Upper lobe of right lung (tissue), 1 donor: ENCODE results near the gene RANBP3. TPM values are rescaled to one million over a fixed set of nuclear protein-coding genes. Genes with fewer than 3 reads are reported as not detected.
A peak's percentile ranks its signal among the peaks of the same experiment; 100 is the strongest.

ENCODE experiments used
- ATAC-seq: fragments of 200-7000 bp; cut with Tn5 transposase; one replicate; pipeline ENCODE4 v1.9.1; 2020; ENCODE audit warnings: mild to moderate bottlenecking, moderate library complexity
- DNase-seq: peaks from one replicate; pipeline ENCODE4 v3.0.0-alpha.2; 2020
- H3K27ac ChIP-seq: fragments of 200-600 bp; one replicate; pipeline ENCODE4 v1.8.0; 2022
- H3K27me3 ChIP-seq: fragments of 200-600 bp; one replicate; pipeline ENCODE4 v1.8.0; 2022; ENCODE audit warnings: mild to moderate bottlenecking
- H3K36me3 ChIP-seq: fragments of 200-600 bp; one replicate; pipeline ENCODE4 v1.8.0; 2022
- H3K4me1 ChIP-seq: fragments of 200-600 bp; one replicate; pipeline ENCODE4 v1.8.0; 2022
- H3K4me3 ChIP-seq: fragments of 200-600 bp; one replicate; pipeline ENCODE4 v1.8.0; 2022; ENCODE audit warnings: mild to moderate bottlenecking
- H3K9me3 ChIP-seq: fragments of 200-600 bp; one replicate; pipeline ENCODE4 v1.8.0; 2022
- CTCF ChIP-seq: fragments of 200-600 bp; IDR thresholded peaks from one replicate; pipeline ENCODE4 v1.8.0; 2022; ENCODE audit warnings: antibody characterized with exemption
- intact Hi-C: fragments of 100-400 bp; cut with DNase I; formaldehyde crosslinking; loops from one replicate; pipeline ENCODE4 v1.11.0; 2022
- total RNA-seq: library from RNA; stranded (reverse); fragmentation: NEBNext Ultra II Directional; extraction: Animal tissue kit (Norgen Biotek cat#: 25700); gene quantifications from one replicate; pipeline ENCODE4 v1.2.1, GENCODE V29; 2021
- donor health status: DM: no; HTN: yes; CAD: no; lungs with severe emphysema.

Gene RANBP3
- total RNA-seq, 1 donor from 2014 or later = 65.5 TPM

- no peak for DNase-seq
- intact Hi-C loops = no loop called here
Measured at GRCh38 chr19:5974721-5975387, 3.1 kb downstream of the RANBP3 start.

DNA sequence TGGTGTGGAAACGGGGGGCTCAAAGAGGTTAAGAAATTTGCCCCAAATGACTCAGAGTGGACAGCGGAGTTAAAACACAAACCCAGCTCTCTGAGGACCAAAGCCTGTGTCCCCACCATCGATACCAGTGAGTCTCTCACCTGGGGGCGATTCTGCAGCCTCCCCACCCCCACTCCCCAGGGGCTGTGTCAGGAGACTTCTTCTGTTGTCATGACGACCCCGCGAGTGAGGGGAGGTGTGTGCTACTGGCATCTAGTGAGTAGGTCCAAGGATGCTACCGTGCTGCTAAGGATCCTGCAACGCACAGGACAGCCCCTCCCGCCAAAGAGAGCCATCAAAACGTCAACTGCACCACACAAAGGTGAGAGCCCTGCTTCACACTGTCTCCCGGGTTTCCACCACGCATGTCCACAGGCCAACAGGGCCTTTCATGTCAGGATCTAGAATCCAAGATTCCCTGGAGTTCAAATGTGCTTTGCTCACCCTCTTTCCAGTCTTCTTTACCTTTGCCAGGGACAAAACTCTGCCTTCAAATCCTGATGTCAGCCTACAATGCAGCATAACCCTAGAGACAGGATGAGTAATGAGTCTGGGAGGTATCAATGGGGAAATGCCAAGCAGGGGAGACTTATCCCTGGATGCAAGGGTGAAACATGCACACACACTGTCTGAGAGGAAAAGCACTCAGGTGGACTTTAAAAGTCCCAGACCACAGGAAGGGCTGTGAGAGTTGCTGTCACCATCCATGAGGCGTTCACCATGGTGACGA is 3.9 kb downstream of the RANBP3 start:
- DNase-seq = no peak
- ATAC-seq = no peak
- H3K36me3 ChIP-seq = peaks cover 24% of the 10 kb centered on the region
- H3K27me3 ChIP-seq = no peaks in the 10 kb centered on the region
- no peak for TF ChIP-seq CTCF
- H3K4me1 ChIP-seq = peaks cover 44% of the 10 kb centered on the region
- H3K27ac ChIP-seq = no peak overlapping the region
- intact Hi-C loops = no loop called here
- no peaks in the 10 kb centered on the region for H3K9me3 ChIP-seq
- no peak overlapping the region for H3K4me3 ChIP-seq

More at GRCh38 chr19:5974721-5975387, 3.1 kb downstream of the RANBP3 start:
- ATAC-seq = peak; percentile 9
- H3K27me3 ChIP-seq = no peaks in the 10 kb centered on the region
- H3K9me3 ChIP-seq = no peaks in the 10 kb centered on the region
- H3K4me3 ChIP-seq = peak overlapping the region; percentile 2
- no peak for TF ChIP-seq CTCF
- H3K27ac ChIP-seq = no peak overlapping the region
- H3K36me3 ChIP-seq = peaks cover 24% of the 10 kb centered on the region
- H3K4me1 ChIP-seq = peaks cover 37% of the 10 kb centered on the region

GRCh38 chr19:5973376-5973775 is 4.6 kb downstream of the RANBP3 start:
- DNase-seq (no peak), ATAC-seq (no peak)
- intact Hi-C loops = no loop called here
- H3K27ac ChIP-seq = no peak overlapping the region
- TF ChIP-seq CTCF = no peak
- peaks cover 24% of the 10 kb centered on the region for H3K36me3 ChIP-seq
- no peaks in the 10 kb centered on the region for H3K27me3 ChIP-seq
- H3K9me3 ChIP-seq = no peaks in the 10 kb centered on the region
- no peak overlapping the region for H3K4me3 ChIP-seq
- peaks cover 45% of the 10 kb centered on the region for H3K4me1 ChIP-seq

DNA sequence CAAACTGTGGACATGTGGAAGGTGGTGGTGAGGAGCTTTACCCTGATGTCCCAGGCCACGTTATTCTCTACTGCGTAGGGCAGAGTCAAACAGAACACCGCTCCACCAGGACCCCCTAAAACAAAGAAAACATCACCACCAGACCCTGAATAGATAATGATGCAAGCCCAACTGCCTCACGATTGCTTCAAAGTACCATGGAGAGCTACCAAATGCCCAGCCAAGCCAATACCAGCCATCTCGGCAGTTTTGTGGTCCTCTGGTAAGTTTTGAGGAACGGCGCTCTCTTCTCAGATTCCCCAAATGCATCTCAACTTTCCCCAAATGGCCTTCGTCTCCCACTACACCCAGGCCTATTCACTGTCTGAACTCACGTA is 5.6 kb downstream of the RANBP3 start:
- H3K36me3 ChIP-seq = peaks cover 24% of the 10 kb centered on the region
- peaks cover 55% of the 10 kb centered on the region for H3K4me1 ChIP-seq
- H3K9me3 ChIP-seq = no peaks in the 10 kb centered on the region
- no peak overlapping the region for H3K4me3 ChIP-seq
- H3K27me3 ChIP-seq = no peaks in the 10 kb centered on the region
- intact Hi-C loops = no loop called here
- DNase-seq (no peak), ATAC-seq (no peak)
- no peak overlapping the region for H3K27ac ChIP-seq
- no peak for TF ChIP-seq CTCF

- H3K4me3 ChIP-seq = no peak overlapping the region
- H3K27me3 ChIP-seq = no peaks in the 10 kb centered on the region
- intact Hi-C loops = no loop called here
- H3K36me3 ChIP-seq = peaks cover 24% of the 10 kb centered on the region
- no peak for ATAC-seq
- no peak for DNase-seq
- no peak overlapping the region for H3K27ac ChIP-seq
- peaks cover 57% of the 10 kb centered on the region for H3K4me1 ChIP-seq
- H3K9me3 ChIP-seq = no peaks in the 10 kb centered on the region
- no peak for TF ChIP-seq CTCF
Measured at GRCh38 chr19:5971714-5972354, 6.1 kb downstream of the RANBP3 start.
